NCI-H2171 (cell line): Measurements from ENCODE around the gene SLC2A5.
"Not testable (repeated sequence)": the region's sequence is repeated elsewhere in the genome, so short reads cannot be mapped to it uniquely, and the experiment has no call there.

Experiments
- DNase-seq: peaks from one replicate; lab custom pipeline; 2025; lab: John Stamatoyannopoulos, UW

SLC2A5 gene, protein sequence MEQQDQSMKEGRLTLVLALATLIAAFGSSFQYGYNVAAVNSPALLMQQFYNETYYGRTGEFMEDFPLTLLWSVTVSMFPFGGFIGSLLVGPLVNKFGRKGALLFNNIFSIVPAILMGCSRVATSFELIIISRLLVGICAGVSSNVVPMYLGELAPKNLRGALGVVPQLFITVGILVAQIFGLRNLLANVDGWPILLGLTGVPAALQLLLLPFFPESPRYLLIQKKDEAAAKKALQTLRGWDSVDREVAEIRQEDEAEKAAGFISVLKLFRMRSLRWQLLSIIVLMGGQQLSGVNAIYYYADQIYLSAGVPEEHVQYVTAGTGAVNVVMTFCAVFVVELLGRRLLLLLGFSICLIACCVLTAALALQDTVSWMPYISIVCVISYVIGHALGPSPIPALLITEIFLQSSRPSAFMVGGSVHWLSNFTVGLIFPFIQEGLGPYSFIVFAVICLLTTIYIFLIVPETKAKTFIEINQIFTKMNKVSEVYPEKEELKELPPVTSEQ

GRCh38 chr1:9069326-9070100, at the start of gene SLC2A5:
Gene SLC2A5 (minus strand): TSS chr1:9069635. CDS start chr1:9069536, 99 bp downstream.
- peak; percentile 54 for DNase-seq

DNA sequence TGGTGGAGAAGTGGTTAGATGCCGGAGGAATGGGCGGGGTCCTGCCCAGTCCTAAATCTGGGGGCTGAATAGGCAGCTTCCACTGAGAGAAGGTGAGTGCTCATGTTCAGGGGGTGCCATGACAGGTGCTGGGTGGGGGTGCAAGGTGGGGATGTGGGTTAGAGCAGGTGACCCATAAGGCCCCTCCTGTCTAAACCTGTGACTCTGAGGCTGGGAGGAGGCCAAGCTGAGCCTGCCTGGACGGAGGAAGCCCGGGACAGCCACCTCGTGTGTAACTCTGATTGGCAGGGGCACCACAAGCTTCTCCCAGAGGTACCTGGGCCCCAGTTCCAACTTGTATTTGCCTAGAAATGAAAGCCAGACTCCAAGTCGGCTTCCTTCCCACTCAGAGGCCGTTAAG, 48.8 kb upstream of the SLC2A5 start:
- DNase-seq = no peak

DNA sequence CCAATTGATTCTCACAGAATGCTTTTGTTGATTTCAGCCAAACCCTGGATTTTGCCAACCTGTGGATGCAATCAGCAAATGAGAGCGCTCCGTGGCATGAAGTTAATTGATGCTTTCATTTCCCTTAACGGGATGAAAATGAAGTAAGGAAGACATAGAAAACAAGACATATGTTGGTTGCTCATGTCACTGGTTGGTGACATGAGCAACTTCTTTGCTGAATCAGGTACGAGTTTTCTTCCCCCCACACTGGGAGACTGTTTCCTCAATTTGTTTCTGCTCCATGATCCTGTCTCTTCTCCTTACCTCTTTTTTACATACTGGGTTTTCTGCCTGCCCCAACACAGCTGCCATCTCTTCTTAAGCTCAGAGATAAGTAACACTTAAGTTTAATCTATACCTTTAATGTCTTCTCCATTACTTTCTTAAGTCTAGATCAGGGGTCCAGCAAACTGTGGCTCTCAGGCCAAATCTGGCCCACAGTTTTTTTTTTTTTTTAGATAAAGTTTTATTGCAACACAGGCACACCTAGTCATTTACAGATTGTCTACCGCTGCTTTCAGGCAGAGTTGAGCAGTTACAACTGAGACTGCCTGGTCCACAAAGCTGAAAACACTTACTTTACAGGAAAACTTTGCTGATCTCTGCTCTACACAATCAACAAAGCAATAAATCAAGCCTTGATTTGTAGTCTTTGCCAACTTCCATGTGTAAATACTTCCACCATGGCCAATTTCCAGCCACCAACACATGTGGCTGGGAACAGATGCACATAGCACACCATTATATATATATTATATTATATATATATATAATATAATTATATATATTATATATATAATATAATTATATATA, 46.1 kb upstream of the SLC2A5 start:
- no peak for DNase-seq

- DNase-seq = no peak
Observed at GRCh38 chr1:9112961-9113880, 43.8 kb upstream of the SLC2A5 start.

DNA sequence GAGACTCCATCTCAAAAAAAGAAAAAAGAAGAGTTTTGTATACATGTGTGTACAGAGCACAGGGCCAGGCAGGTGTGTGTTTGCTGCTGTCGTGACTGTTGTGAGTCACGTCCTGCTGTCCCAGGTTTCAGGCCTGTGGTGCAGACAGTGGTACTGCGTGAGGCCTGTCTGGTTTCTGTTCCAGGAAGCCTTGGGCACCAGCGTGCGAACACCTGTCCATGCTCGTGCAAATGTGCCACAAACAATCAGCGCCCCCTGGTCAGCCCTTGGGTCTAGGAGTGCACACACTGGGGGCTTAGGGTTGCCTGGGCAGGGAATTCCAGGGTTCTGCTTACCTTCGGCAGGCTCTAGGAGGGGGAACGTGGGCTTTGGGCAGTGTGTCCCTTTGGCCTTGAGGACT, 42.5 kb upstream of the SLC2A5 start:
- DNase-seq = no peak

GRCh38 chr1:9111357-9111691, 41.9 kb upstream of the SLC2A5 start:
- no peak for DNase-seq

DNA sequence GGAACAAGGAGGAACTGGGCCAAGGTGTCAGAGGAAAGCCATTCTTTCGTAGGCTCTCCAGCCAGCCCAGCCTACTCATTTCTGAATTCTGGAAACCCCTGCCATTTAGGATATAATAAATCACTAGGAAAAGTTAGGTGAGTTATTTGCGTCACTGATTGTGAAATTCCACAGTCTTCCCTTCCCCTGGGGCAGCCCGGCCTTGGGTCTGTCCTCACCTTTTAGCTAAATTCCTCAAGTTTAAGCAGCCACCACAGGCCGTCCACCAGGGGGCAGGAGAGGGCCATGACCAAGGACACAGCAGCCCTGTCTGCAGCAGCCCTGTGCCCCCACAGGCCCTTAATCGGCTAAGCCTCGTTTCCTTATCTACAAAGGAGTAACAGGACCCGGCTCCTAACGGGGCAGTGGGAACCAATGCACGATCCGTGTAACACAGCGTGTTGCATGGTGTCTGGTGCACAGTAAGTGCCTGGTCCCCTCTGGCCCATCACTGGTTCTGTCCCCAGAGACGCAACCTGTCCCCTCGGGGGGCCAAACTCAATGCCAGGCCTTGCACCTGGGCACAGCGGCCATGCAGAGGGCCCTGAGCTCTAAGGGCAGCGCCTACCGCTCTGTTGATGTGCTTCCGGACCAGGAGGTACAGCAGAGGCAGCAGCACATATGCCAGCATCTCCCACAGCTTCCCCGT, 41.4 kb upstream of the SLC2A5 start:
- DNase-seq = peak; percentile 44

DNA sequence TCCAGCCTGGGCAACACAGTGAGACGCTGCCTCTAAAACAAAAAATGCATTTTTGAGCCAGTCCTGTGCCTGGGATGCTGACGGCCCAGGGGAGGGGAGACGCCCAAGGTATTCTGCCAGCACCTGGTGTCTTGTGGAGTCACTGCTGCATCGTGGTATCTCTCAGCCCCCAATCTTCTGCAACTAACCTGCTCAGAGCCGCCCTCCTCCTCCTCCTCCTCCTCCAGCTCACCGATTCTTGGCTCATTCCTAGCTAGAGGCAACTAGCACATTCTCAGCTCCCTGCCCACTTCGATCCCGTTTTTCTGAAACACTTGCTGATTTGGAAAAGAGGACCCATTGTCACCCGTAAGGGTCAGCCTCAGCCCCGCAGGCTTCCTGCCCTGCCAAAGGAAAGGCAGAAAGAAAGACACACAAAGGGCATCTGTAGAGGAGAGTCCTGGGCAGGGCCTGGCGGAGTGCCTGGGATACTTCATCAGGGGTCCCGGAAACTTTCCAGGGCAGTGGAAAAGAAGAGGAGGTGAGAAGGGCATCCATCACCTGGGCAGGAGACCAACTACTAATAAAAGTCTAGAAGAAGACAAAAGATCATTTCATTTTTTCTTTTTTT, 38.7 kb upstream of the SLC2A5 start:
- no peak for DNase-seq

GRCh38 chr1:9107136-9107535, 37.7 kb upstream of the SLC2A5 start:
- DNase-seq = no peak

GRCh38 chr1:9106286-9106685, 36.9 kb upstream of the SLC2A5 start:
- DNase-seq = no peak

DNA sequence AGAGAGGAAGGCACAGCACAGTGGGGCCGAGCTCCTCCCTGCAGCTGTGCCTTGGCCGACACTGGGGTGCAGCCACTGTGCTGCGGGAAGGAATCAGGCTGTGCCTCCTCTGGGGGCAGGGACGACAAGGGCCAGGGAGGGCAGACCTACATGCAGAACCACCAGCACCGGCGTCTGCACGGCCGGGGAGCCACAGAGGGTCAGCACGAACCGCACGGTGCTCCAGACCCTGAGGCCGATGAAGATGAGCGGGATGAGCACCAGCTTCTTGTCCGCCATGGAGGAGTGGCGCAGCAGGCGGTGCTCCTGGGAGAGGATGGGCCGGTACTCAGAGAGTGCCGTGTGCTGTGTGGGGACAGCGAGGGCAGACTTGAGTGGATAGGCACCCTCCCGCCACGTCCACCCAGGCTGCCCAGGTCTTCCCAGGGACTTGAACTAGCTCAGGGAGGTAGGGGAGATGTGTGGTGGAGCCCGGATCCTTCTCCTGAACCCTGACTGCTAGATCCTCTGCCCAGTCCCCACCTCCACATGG, 36.0 kb upstream of the SLC2A5 start:
- no peak for DNase-seq

GRCh38 chr1:9101510-9102146, 32.2 kb upstream of the SLC2A5 start:
- DNase-seq = peak; percentile 13

DNA sequence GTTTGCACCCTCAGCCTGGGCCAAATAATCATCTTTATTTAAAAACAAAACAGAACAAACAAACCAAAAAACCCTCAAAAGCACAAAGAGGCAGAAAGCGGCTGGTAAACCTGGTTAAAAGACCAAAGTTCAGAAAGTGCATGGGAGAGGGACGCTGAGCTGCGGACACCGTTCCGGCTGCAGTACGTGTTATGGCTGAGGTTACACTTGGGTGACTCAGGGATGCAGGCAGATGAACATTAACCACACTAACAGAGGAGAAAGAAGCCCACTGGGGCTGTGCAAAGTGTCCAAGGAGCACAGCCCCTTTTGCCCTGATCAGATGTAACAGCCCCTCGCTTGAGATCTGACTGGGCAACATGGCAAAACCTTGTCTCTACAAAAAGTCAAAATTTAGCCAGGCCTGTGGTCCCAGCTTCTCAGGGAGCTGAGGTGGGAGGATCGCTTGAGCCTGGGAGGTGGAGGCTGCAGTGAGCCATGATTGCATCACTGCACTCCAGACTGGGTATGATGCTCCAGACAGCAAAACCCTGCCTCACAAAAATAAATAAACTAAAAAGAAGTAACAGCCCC, 31.1 kb upstream of the SLC2A5 start:
- no peak for DNase-seq

DNA sequence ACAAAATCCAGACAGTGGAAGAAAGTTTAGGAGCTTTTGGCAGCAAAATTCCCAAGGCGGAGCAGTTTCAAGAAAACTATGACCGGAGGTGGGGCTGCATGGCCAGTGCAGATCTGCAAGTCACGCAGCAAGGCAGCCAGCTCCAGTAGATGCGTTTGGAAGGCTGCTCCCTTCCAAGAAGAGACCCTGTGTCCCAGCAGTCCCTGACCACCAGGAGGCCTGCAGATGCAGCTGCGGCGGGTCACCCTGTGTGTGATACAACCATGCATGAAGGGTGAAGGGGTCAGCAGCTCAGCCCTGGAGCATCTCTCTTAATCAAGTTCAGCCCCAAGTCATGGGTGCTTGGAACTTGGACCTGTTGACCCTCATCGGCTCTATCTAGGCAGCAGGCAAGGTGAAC, 30.1 kb upstream of the SLC2A5 start:
- no peak for DNase-seq

GRCh38 chr1:9097947-9098705, 28.7 kb upstream of the SLC2A5 start:
- no peak for DNase-seq

- no peak for DNase-seq
Observed at GRCh38 chr1:9095818-9096217, 26.4 kb upstream of the SLC2A5 start.

GRCh38 chr1:9093996-9094595, 24.7 kb upstream of the SLC2A5 start:
- not testable (repeated sequence) for DNase-seq

DNA sequence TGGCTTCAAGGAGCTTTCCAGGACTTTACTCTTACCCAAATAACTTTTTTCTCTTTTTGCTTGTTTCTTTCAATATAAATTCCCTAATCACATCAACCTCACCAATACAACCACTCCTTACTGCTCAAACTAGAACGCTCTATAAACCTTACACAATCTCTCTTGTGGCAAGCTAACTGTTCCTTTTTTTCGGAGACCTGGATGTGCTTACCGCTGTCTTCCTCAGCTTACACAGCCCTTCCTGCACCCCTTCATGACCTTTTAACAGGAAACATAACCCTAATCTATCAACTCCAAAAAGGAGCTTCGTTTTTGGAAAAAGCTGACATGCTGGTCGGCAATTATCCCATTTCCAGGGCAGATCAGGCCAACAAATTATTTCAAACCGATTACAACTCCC, 24.1 kb upstream of the SLC2A5 start:
- no peak for DNase-seq
